Endometrial microvascular endothelial cells (primary cell): Measurements from ENCODE around the gene ITPRIPL2. TPM values are rescaled to one million over a fixed set of nuclear protein-coding genes. Genes with fewer than 3 reads are reported as not detected.

ENCODE experiments used
- in situ Hi-C: cut with HindIII; loops from 2 replicates; pipeline ENCODE4 v1.10.0; 2017; ENCODE audit warnings: low sequenced_read_pairs, low pct_unique_long_range_greater_than_20kb; ENCODE audit errors: inconsistent ontology term
- total RNA-seq: library from RNA; depleted of rRNA; stranded (reverse); fragments of >200 nt; gene quantifications from one replicate; pipeline ENCODE4 v1.2.3, GENCODE V29; 2015; ENCODE audit errors: inconsistent ontology term

The ITPRIPL2 gene
- total RNA-seq, 1 donor from 2014 or later: 25.0 TPM

DNA sequence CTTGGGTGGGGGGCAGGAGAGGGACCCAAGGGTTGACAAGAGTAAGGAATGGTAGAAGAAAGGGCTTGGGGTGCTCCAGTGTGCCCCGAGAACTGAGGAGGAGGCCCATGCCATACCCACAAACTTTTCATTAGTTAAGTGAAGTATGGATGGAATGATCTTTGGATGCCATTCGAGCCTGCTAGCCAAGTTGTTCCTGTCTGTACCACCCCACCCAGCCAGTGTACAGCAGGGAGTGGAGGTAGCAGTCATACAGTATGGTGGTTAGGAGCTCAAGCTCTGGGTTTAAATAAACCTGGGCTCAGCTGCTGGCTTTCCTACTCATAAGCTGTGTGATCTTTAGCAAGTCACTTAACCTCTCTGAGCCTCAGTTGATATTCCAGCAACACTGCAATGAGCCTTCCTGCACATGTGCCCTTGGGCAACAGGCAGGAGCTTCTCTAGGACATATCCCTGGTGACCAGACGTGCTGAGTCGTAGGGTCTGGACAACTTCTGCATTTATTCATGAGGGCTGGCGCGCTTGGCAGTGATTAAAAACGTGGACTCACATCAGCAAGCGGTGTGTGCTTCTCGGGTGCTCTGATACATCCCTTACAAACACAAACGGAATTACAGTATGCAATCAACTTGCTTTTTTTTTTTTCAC is 22.9 kb downstream of the ITPRIPL2 start:
- in situ Hi-C loops: no loop called here

DNA sequence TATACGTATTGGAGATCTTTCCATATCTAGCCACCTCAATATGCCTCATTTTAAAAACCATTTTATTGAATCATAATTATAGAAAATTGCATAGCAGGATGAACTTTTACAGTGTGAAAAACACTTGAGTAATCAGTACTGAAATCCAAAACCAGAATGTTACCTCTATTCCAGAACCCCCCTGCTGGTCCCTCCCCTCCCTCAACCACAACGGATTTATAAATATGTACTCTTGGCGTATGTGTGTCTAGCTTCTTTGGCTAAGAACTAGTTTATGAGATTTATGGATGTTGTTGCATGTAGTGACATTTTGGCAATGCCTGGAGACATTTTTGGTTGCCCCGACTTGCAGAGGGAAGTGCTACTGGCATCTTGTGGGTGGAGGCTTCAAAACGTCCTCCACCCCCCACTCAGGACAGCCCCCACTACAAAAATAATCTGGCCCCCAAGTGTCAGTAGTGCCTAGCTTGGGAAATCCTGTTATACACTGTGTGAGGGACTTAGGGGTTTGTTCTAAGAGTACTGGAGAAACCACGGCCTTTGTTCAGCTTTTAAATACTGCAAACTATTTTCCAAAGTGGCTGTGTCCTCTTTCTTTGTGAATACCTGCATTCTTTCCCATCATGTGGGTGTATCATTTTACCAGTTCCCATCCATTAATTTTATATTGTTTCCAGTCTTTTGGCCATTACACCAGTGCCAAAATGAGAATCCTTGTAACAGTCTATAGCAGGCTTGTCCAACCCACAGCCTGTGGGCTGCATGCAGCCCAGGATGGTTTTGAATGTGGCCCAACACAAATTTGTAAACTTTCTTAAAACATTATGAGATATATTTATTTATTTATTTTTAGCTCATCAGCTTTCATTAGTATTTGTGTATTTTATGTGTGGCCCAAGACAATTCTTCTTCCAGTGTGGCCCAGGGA is 23.7 kb downstream of the ITPRIPL2 start:
- in situ Hi-C loops: no loop called here

DNA sequence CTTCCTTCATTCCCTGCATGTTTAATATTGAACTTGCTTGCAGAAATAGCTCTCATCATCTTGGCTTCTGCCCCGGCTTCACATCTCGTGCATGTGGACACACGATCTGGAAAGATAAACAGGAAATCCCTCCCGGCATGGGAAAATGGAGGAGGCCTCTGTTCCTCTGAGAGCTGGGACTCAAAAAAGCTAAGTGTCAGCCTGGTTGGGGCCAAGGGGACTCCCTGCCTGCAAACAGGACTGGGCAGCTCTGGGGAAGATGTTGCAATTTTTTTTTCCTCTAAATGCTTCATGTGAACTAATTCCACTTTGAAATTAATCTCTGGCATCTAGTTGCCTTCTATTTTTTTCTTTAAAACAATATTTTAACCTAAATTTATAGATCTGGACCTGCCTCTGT is 24.8 kb downstream of the ITPRIPL2 start:
- in situ Hi-C loops: no loop called here

DNA sequence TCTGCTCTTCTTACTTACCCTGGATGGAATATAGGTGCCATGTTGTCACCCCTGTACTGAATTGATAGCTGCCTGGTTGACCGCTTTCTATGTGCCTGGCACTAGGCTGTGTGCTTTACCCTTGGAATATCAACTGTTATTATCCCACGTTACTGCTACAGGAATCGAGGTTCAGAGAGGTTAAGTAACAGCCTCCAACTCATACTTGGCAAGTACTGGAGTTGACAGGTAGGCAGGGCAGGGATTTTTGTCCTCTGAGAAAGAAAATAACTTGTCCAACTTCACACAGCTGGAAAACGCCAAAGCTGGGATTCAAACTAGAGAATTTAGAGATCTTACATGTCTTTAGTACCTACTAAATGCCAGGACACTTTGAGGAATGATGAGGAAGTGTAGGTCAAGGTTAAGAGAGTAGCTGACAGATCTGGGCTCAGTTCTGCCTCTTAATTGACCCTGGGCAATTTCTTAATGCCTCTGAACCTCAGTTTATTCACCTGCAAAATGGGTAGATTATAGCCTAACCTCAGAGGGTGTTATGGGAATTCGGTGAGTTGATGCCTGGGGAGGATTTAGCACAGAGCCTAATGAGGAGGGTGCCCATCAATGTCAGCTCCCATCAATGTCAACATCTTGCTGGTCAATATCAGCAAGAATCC is 25.8 kb downstream of the ITPRIPL2 start:
- in situ Hi-C loops: no loop called here

DNA sequence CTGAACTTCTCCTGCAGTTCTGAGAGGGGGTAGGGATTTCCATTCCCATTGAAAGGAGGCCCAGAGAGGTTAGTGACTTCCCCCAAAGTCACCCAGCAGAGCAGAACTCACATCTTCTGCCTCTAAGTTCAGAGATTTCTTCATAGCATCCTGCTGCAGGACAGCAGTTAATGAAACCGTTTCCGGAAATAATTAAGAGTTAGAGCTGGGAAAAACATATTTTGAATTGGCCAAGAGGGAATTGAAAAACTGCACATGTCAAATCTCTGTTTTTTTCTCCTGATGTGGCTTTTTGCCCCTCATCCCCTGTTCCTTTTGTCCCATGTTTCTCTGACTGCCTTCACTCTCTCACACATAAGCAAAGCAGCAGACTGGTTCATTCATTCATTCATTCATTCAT is 26.6 kb downstream of the ITPRIPL2 start:
- in situ Hi-C loops: no loop called here

DNA sequence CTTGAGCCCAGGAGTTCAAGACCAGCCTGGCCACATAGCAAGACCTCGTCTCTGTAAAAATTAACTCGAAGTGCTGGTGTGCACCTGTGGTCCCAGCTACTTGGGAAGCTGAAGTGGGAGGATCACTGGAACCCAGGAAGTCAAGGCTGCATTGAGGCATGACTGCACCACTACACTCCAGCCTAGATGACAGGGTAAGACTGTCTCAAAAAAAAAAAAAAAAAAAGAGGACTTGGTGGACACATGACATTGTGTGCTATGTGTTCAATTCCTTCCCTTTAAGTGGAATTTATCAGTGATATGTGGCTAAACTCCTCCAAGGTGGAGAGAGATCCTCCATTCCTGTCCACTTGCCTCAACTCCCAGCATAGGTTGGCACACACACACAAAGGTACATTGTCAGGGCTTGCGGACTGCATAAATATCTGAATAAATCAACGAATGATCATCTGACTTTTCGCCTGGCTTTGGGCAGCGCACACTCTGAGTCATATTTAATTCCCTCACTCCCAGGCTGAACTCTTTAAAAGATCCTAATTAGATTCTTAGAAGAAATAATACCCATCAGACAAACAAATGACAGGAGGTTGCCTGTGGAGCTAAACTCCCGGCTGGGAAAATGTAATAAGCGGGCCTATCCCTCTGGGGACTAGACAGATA is 29.3 kb downstream of the ITPRIPL2 start:
- in situ Hi-C loops: no loop called here

DNA sequence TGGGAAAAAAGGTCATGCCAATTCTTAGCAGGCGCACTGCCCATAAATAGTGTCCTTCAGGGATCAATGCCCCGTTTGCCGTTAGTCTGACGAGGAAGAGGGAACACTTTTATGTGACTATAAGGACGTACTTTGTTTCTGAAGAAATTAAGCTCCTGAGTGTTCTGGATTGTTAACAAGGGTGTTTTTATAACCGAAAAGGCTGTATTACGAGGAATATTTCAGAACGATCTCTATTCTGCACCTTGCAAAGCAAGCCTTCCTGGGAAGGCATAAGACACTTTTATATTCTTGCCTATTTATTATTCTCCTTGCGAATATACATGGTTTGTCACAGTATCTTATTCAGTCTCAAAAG is 29.8 kb downstream of the ITPRIPL2 start:
- in situ Hi-C loops: no loop called here

DNA sequence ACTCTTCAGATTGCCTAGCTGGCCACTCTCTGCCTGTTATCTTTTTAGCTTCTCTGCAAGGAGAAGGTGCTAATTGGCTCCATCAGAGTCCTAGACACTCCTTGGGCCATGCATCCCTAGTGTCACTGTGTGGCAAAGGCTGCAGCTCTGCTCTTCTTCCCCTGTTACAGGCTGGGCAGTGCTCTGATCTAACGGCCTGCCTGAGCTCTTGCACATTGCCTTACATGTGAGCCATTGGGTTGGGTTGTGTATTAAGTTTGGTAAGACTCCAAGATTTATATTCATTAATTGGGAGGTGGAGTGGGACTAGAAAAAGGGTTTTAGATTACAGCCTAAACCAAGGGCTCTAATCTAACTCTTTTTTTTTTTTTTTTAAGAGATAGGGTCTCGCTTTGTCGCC is 31.2 kb downstream of the ITPRIPL2 start:
- in situ Hi-C loops: no loop called here

DNA sequence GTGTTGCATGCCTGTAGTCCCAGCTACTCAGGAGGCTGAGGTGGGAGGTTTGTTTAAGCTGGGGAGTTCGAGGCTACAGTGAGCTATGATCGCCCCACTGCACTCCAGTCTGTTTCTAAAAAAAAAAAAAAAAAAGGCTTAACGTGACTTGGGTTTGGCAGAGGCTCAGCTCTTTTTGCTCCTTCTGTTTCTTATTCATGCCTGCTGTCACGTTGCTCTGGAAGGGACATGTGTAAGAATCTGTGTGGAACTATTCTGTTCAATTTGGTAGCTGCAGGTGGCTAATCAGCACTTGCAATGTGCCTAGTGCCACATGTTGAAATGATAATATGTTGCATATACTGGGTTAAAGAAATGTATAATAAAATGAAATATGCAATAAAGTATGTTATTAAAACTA is 33.4 kb downstream of the ITPRIPL2 start:
- in situ Hi-C loops: no loop called here

DNA sequence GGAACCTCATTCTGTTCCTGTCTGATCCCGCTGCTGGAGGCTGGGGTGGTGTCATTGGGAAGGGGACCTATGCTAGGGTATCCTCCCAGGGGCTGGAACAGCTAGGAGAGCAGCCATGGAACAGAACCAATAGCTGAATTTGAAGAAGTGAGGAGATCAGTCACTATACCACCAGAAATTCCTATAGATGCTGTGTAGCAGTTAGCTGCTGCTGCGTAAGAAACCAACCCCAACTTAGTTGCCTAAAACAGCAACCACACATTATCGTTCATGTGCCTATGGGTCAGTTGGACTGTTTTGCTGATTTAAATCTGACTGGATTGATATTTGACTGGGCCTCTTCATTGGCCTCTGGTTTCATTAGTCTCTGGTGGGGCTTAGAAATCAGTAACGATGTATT is 33.9 kb downstream of the ITPRIPL2 start:
- in situ Hi-C loops: no loop called here

DNA sequence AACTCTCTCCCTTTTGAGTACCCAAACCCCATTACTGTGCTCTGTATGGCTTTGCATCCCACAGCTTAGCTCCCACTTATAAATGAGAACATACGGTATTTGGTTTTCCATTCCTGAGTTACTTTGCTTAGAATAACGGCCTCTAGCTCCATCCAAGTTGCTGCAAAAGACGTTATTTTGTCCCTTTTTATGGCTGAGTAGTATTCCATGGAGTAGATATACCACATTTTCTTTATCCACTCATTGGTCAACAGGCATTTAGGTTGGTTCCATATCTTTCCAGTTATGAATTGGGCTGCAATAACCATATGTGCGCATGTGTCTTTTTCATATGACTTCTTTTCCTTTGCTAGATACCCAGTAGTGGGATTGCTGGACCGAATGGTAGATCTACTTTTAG is 34.4 kb downstream of the ITPRIPL2 start:
- in situ Hi-C loops: no loop called here

DNA sequence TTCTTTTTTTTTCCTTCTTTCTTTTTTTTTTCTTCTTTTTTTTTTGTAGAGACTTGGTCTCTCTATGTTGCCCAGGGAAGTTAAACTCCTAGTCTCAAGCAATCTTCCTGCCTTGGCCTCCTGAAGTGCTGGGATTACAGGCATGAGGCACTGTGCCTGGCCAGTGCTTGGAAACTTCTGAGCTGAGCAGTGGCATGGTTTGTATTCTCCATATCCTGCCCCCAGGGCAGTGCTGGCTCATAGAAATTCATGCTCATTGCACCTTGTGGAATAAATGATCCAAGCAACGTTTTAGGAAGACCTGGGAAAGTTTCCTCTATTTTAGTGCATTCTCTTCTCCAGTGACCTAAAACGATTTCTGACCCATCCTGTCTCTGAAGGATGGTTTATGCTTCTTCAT is 37.5 kb downstream of the ITPRIPL2 start:
- in situ Hi-C loops: no loop called here

DNA sequence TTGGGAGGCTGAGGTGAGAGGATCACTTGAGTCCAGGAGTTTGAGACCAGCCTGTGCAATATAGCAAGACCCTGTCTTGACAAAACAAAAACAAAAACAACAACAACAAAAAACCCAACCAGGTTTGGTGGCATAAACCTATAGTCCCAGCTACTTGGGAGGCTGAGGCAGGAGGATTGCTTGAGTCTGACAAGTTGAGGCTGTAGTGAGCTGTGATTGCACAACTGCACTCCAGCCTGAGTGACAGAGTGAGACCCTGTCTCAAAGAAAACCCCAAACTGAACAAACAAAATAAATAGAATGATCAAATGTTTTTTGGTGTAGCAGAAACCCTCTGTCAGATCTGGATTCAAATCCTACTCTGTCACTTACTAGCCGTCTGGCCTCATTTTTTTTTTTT is 38.3 kb downstream of the ITPRIPL2 start:
- in situ Hi-C loops: no loop called here

DNA sequence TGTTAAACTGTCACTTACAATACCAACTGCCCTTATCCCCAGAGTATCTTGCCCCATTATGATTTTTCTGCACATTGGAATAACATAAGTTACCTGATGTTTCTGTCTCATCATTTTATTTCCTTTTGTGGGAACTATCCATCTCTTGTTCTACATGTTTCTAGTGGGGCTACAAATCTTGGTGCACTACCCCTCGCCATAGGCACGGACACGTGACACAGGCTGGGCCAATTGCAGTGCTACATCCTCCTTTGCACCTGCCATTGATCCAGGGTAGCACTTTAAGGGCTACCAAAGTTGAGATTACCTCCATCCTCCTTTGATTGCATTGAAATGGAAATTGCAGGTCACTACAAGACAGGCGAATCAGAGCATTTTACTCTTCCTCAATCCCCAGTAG is 40.1 kb downstream of the ITPRIPL2 start:
- in situ Hi-C loops: no loop called here

DNA sequence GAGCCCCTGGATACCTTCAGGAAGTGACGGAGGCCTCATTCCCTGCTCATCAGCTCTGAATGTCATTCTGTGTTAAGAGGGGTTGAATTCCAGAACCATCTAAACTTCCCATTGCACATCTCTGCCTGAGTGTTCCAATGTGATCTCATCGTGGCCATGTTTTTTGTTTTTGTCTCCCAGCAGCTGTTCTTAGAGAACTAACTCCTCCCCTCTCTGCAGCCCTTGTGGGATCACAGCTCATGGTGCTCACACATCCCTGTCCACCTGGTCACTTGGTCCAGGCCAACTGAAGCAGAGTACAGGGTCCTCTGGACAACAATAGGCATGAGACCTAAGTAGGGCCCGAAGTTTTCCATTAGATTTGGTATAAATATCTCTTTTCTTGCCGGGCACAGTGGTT is 48.3 kb downstream of the ITPRIPL2 start:
- in situ Hi-C loops: no loop called here

DNA sequence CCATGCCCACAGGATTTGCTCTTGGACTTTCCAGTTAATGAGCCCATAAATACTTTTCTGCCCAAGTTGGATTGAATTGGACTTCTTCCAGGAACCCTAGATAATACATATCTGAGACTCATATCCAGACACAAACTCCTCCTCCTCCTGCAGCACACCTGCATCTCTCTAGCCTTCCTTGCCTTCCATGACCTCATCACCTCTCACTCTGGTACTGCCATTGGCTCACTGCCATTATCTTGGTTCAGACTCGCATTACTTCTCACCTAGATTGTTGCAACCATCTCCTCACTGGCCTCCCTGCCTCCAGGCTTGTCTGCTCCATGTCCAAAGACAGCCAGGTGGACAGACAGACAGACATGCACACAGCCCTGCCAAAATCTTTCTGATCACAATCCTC is 49.5 kb downstream of the ITPRIPL2 start:
- in situ Hi-C loops: no loop called here

DNA sequence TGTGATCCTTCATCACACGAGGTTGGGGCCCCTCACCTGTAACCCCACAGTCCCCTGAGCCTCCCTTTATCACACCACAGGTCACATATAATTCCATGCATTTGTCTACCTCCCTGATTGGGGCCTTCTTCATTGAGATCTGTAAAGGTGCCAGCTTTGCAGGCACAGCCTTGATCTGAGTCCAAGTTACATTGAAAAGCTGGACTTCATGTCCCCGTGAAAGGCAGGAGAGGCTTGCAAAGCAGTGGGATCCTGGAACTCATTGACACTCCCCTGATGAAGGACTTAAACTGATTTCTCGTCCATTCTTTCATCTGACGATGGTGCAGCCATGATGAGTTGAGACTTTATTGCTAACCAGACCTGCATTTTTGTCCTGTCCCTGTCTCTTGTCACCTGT is 50.5 kb downstream of the ITPRIPL2 start:
- in situ Hi-C loops: no loop called here

DNA sequence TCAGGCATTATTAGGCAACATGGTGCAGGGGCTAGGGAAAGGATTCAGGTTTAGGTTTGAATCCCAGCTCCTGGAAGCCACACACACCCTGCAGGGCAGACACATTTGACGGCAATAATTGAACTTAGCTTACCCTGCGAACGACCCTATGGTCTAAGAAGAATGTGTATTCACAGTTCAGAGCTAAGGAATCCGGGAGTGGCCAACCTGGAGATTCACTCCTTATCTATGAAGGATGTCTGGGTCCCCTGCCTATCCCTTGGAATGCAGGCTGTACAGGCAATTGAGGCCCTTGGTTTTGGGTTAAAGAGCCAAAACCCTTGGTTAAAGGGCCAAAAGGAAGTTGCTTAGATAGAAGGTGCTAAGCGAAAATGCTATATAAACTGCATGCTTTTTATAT is 51.3 kb downstream of the ITPRIPL2 start:
- in situ Hi-C loops: no loop called here

DNA sequence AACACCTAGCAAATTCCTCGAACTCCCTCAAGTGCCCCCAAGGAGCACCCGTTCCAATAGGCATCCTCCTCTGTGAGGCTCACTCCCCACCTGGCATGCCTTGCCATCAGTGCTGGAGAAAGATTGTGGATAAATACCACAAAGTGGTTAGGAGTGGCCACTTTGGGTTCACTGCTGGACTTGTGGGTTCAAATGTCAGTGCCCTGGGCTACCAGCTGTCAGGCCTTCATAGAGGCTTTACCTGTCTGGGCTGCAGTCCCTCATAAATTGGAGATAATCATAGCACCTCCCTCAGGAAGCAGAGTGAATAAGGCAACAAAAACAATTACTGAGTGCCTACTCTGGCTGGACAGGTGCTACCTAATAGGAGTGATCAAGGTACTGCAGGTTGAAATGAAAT is 52.7 kb downstream of the ITPRIPL2 start:
- in situ Hi-C loops: no loop called here
